ENCODE measurements around the gene CDH4. TPM values are rescaled to one million over a fixed set of nuclear protein-coding genes. Genes with fewer than 3 reads are reported as not detected.

Gene CDH4
- total and polyA plus RNA-seq, 9 of the 15 experiments (the other 6 are each of a cell fraction or from before 2014, with no cell fraction given): 0.04 TPM; not detected in 8

GRCh38 chr20:61823242-61823641, 571.2 kb downstream of the CDH4 start:
- peaks cover 6 to 27% of the 10 kb centered on the region in 2 experiments; a peak in 4 of 5 replicates for H3K27me3 ChIP-seq (ENCODE audit: control insufficient read depth in 2 of 2, insufficient read depth in 2 of 2, low read length in 2 of 2)
- ATAC-seq: no peak
- H4K20me1 ChIP-seq (replicated peaks; ENCODE audit: control insufficient read depth, insufficient read depth, low read length): no peaks in the 10 kb centered on the region; the same call in 1 of the 2 replicates
- no peaks in the 10 kb centered on the region for H3K79me2 ChIP-seq (ENCODE audit: control insufficient read depth, insufficient read depth, low read length)
- intact Hi-C loops (cut with micrococcal nuclease): no loop called here
- H3K4me1 ChIP-seq (replicated peaks in 1 of 2; ENCODE audit: control insufficient read depth in 2 of 2, insufficient read depth in 2 of 2, low read length in 2 of 2): no peaks in the 10 kb centered on the region
- H2AFZ ChIP-seq (ENCODE audit: low read depth, low read length): no peak overlapping the region
- ChIA-PET POLR2A (no interaction called here), CTCF (ENCODE audit: low intra/inter-chr PET ratio) (no interaction called here)
- WGBS (ENCODE audit: insufficient coverage, low coverage, missing lambda C conversion rate): 0% methylated on average over 2 of the region's 2 CpGs
- no peak overlapping the region for H3K4me3 ChIP-seq
- no peak overlapping the region for H3K9ac ChIP-seq (ENCODE audit: insufficient read depth in 1 of 2, low read depth in 2 of 2, low read length in 2 of 2)
- H3K9me3 ChIP-seq (replicated peaks; ENCODE audit: control insufficient read depth, insufficient read depth, low read depth, low read length): no peaks in the 10 kb centered on the region
- BruUV-seq (replicated peaks): no TSS peak
- no peak overlapping the region for H3K4me2 ChIP-seq (ENCODE audit: insufficient read depth, low read length)
- H3K9me1 ChIP-seq (ENCODE audit: control insufficient read depth, insufficient read depth, low read length): no peaks in the 10 kb centered on the region
- in situ Hi-C loops (cut with MboI): no loop called here
- no peaks in the 10 kb centered on the region for H3K36me3 ChIP-seq (ENCODE audit: control insufficient read depth, insufficient read depth, low read length)
- DNase-seq (ENCODE audit: extremely low read depth in 1 of 4, low spot score in 3 of 4): no peak
- no peak overlapping the region for H3K27ac ChIP-seq (ENCODE audit: extremely low read depth, low read depth, low read length)
- FAIRE-seq: no peak
- no peak for TF ChIP-seq DDX20 (tag; IDR thresholded peaks at IDR 0.05; ENCODE audit: low read depth)
- no peak for TF ChIP-seq ZBTB49 (CRISPR knock-in tag; IDR thresholded peaks at IDR 0.05; ENCODE audit: borderline replicate concordance)
- TF ChIP-seq THRAP3 (IDR thresholded peaks at IDR 0.05; ENCODE audit: borderline replicate concordance): no peak
- TF ChIP-seq, protein P1, sequence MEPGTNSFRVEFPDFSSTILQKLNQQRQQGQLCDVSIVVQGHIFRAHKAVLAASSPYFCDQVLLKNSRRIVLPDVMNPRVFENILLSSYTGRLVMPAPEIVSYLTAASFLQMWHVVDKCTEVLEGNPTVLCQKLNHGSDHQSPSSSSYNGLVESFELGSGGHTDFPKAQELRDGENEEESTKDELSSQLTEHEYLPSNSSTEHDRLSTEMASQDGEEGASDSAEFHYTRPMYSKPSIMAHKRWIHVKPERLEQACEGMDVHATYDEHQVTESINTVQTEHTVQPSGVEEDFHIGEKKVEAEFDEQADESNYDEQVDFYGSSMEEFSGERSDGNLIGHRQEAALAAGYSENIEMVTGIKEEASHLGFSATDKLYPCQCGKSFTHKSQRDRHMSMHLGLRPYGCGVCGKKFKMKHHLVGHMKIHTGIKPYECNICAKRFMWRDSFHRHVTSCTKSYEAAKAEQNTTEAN (CRISPR knock-in tag; IDR thresholded peaks at IDR 0.05): no peak
- TF ChIP-seq, protein P2, sequence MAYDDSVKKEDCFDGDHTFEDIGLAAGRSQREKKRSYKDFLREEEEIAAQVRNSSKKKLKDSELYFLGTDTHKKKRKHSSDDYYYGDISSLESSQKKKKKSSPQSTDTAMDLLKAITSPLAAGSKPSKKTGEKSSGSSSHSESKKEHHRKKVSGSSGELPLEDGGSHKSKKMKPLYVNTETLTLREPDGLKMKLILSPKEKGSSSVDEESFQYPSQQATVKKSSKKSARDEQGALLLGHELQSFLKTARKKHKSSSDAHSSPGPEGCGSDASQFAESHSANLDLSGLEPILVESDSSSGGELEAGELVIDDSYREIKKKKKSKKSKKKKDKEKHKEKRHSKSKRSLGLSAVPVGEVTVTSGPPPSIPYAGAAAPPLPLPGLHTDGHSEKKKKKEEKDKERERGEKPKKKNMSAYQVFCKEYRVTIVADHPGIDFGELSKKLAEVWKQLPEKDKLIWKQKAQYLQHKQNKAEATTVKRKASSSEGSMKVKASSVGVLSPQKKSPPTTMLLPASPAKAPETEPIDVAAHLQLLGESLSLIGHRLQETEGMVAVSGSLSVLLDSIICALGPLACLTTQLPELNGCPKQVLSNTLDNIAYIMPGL (CRISPR knock-in tag; IDR thresholded peaks at IDR 0.05): no peak
- TF ChIP-seq HMG20A (CRISPR knock-in tag; conservative IDR thresholded peaks at IDR 0.05): no peak
- no peak for TF ChIP-seq XRCC3 (IDR thresholded peaks at IDR 0.05)
- TF ChIP-seq TEAD4 (IDR thresholded peaks at IDR 0.05; ENCODE audit: low read length): no peak
- no peak for TF ChIP-seq TEAD4 (CRISPR knock-in tag; IDR thresholded peaks at IDR 0.05; ENCODE audit: borderline replicate concordance)
- TF ChIP-seq HDGF (IDR thresholded peaks at IDR 0.05): no peak
- TF ChIP-seq MCM7 (IDR thresholded peaks at IDR 0.05): no peak
- no peak for TF ChIP-seq NFIC (IDR thresholded peaks at IDR 0.05)
- TF ChIP-seq BRF1 (IDR thresholded peaks at IDR 0.05; ENCODE audit: borderline replicate concordance, extremely low read depth, insufficient read length): no peak
- TF ChIP-seq E2F8 (IDR thresholded peaks at IDR 0.05; ENCODE audit: low read depth, partially characterized antibody): no peak
- no peak for TF ChIP-seq SMC3 (conservative IDR thresholded peaks at IDR 0.05; ENCODE audit: insufficient read depth, low read depth, low read length)
